HepG2 (cell line): ENCODE data around the gene ADAM10. TPM values are rescaled to one million over a fixed set of nuclear protein-coding genes. Genes with fewer than 3 reads are reported as not detected.

Source experiments
- ATAC-seq: fragments of 200-7000 bp; cut with Tn5 transposase; 3 replicates; pipeline ENCODE4 v1.9.1; 2020; ENCODE audit warnings: mild to moderate bottlenecking, moderate library complexity
- BruUV-seq: library from RNA; stranded (reverse); fragments of 400-500 nt; replicated peaks from 2 replicates; lab custom pipeline; 2021; lab: Mats Ljungman, UMichigan
- CTCF ChIA-PET: fragments of 300-600 bp; formaldehyde crosslinking; extraction: SDS; loops from one replicate; lab custom pipeline; 2021; ENCODE audit warnings: low total read pairs, inconsistent platforms, low intra/inter-chr PET ratio; lab: Yijun Ruan, JAX
- POLR2A ChIA-PET: fragments of 350-600 bp; sonication (Branson Sonifier 250); formaldehyde crosslinking; loops from one replicate; lab custom pipeline; 2020; ENCODE audit warnings: antibody characterized with exemption, inconsistent platforms; lab: Yijun Ruan, JAX
- DNase-seq: peaks from one replicate; pipeline ENCODE4 v3.0.0-alpha.2; 2015; ENCODE audit warnings: low spot score
- FAIRE-seq: peaks from 3 replicates; lab custom pipeline; 2011; peaks lifted over from hg19 to GRCh38; lab: Jason Lieb, UNC
- H2AFZ ChIP-seq: one replicate; pipeline ENCODE4 v1.6.1; 2011; ENCODE audit warnings: low read length, inconsistent platforms
- H3K27ac ChIP-seq: fragments of 300-600 bp; 3 replicates; pipeline ENCODE4 v1.8.0; 2011; ENCODE audit warnings: mixed run types, mild to moderate bottlenecking, mixed read lengths, low read length, inconsistent platforms; ENCODE audit not compliant: insufficient read depth; ENCODE audit errors: extremely low read length
- H3K27me3 ChIP-seq, 2 experiments: fragments of 200-600 bp in 1 of 2; 2 replicates in 1 of 2; 3 replicates in 1 of 2; pipeline versions ENCODE4 v1.6.0 to v1.8.0; 2011; ENCODE audit warnings: low read length in 2 of 2, mild to moderate bottlenecking in 2 of 2, moderate library complexity in 2 of 2, inconsistent platforms in 1 of 2; ENCODE audit not compliant: insufficient read depth in 2 of 2, control insufficient read depth in 1 of 2
- H3K36me3 ChIP-seq, 2 experiments: fragments of 200-600 bp in 1 of 2; replicated peaks in 1 of 2; 2 replicates in 1 of 2; 3 replicates in 1 of 2; pipeline versions ENCODE4 v1.5.1 to v1.8.0; 2011; ENCODE audit warnings: low read length in 2 of 2, inconsistent platforms in 1 of 2; ENCODE audit not compliant: insufficient read depth in 2 of 2, control insufficient read depth in 1 of 2
- H3K4me1 ChIP-seq: 2 replicates; pipeline ENCODE4 v1.5.1; 2012; ENCODE audit warnings: low read length, inconsistent platforms; ENCODE audit not compliant: insufficient read depth
- H3K4me2 ChIP-seq: 2 replicates; pipeline ENCODE4 v1.6.0; 2011; ENCODE audit warnings: low read depth, low read length, inconsistent platforms
- H3K4me3 ChIP-seq, 3 experiments: fragments of 200-600 bp in 1 of 3; sonication (generic), shearing (Covaris generic) in 1 of 3; replicated peaks in 1 of 3; 2 replicates each; pipeline ENCODE4 v1.5.1; 2011 to 2016; ENCODE audit warnings: low read length in 3 of 3, inconsistent platforms in 2 of 3, low read depth in 2 of 3, mild to moderate bottlenecking in 2 of 3, control low read depth in 1 of 3, mixed read lengths in 1 of 3; ENCODE audit not compliant: insufficient read depth in 1 of 3
- H3K79me2 ChIP-seq: one replicate; pipeline ENCODE4 v1.6.1; 2011; ENCODE audit warnings: low read length, inconsistent platforms; ENCODE audit not compliant: insufficient read depth
- H3K9ac ChIP-seq: 2 replicates; pipeline ENCODE4 v1.6.0; 2011; ENCODE audit warnings: mild to moderate bottlenecking, low read depth, low read length, inconsistent platforms; ENCODE audit not compliant: insufficient read depth
- H3K9me3 ChIP-seq: 2 replicates; pipeline ENCODE4 v1.5.1; 2012; ENCODE audit warnings: mild to moderate bottlenecking, low read length
- H4K20me1 ChIP-seq: 2 replicates; pipeline ENCODE4 v1.6.0; 2011; ENCODE audit warnings: inconsistent platforms, mild to moderate bottlenecking, low read length, moderate library complexity; ENCODE audit not compliant: insufficient read depth
- ATAD3A ChIP-seq: sonication (generic); formaldehyde crosslinking; IDR thresholded peaks from 2 replicates; pipeline ENCODE4 v1.4.0; 2020; ENCODE audit warnings: missing genetic modification reagents
- CEBPB ChIP-seq: IDR thresholded peaks from 2 replicates; pipeline ENCODE4 v1.6.1; 2011; ENCODE audit warnings: low read depth, low read length, improper control_type of control experiment, borderline replicate concordance
- CHD4 ChIP-seq: fragments of 200-600 bp; sonication (generic); IDR thresholded peaks from 2 replicates; pipeline ENCODE4 v1.7.0; 2017; ENCODE audit warnings: mild to moderate bottlenecking, low read length, borderline replicate concordance
- DMAP1 ChIP-seq: IDR thresholded peaks from 2 replicates; pipeline ENCODE4 v1.6.1; 2016
- FOXA1 ChIP-seq, 2 experiments: fragments of 450-650 bp in 1 of 2; sonication (generic) in 1 of 2; formaldehyde crosslinking in 1 of 2; IDR thresholded peaks; 2 replicates each; pipeline versions ENCODE4 v1.4.0 to v1.6.1; 2016 to 2020; ENCODE audit warnings: missing genetic modification reagents in 1 of 2
- HNF4A ChIP-seq: sonication (generic); formaldehyde crosslinking; IDR thresholded peaks from 2 replicates; pipeline ENCODE4 v1.4.0; 2020; ENCODE audit warnings: missing genetic modification reagents
- KMT2B ChIP-seq: IDR thresholded peaks from 2 replicates; pipeline ENCODE4 v1.6.1; 2016; ENCODE audit warnings: missing genetic modification reagents, missing compliant biosample characterization
- NFIB ChIP-seq: sonication (generic); formaldehyde crosslinking; IDR thresholded peaks from 2 replicates; pipeline ENCODE4 v1.9.0; 2021; ENCODE audit warnings: missing genetic modification reagents, mild to moderate bottlenecking, borderline replicate concordance
- SP140L ChIP-seq: sonication (generic); formaldehyde crosslinking; IDR thresholded peaks from 2 replicates; pipeline ENCODE4 v1.4.0; 2020; ENCODE audit warnings: missing genetic modification reagents, borderline replicate concordance
- SUZ12 ChIP-seq: fragments of 150-350 bp; IDR thresholded peaks from 2 replicates; pipeline ENCODE4 v1.6.1; 2014; ENCODE audit warnings: low read depth, low read length
- TFE3 ChIP-seq: IDR thresholded peaks from 2 replicates; pipeline ENCODE4 v1.6.1; 2016
- XBP1 ChIP-seq: sonication (generic); formaldehyde crosslinking; IDR thresholded peaks from 2 replicates; pipeline ENCODE4 v1.5.0; 2020; ENCODE audit warnings: missing genetic modification reagents
- ZNF124 ChIP-seq: sonication (generic); formaldehyde crosslinking; IDR thresholded peaks from 2 replicates; pipeline ENCODE4 v1.4.0; 2020; ENCODE audit warnings: missing genetic modification reagents
- ZNF253 ChIP-seq: sonication (generic); formaldehyde crosslinking; IDR thresholded peaks from 2 replicates; pipeline ENCODE4 v1.8.0; 2022; ENCODE audit warnings: mild to moderate bottlenecking, missing genetic modification reagents, borderline replicate concordance
- ZSCAN5A ChIP-seq: sonication (generic); formaldehyde crosslinking; IDR thresholded peaks from 2 replicates; pipeline ENCODE4 v1.8.0; 2022; ENCODE audit warnings: mild to moderate bottlenecking, missing genetic modification reagents, borderline replicate concordance
- WGBS: methylation state at CpG from one replicate; pipeline ENCODE4 v1.1.6; 2017; ENCODE audit warnings: low lambda C conversion rate; 5-methylcytosine and 5-hydroxymethylcytosine counted together
- in situ Hi-C: cut with HindIII; loops from 2 replicates; pipeline ENCODE4 v1.10.0; 2017; ENCODE audit warnings: low pct_unique_long_range_greater_than_20kb; ENCODE audit not compliant: extremely low pct_ligation_motif_present
- intact Hi-C: fragments of 100-400 bp; cut with micrococcal nuclease; formaldehyde crosslinking; loops from one replicate; pipeline ENCODE4 v1.10.0; 2022; ENCODE audit not compliant: unreplicated experiment
- polyA plus RNA-seq, 8 experiments: library from polyadenylated mRNA; depleted of rRNA in 3 of 8; stranded (reverse) in 7 of 8; unstranded in 1 of 8; fragments of >200 nt; fragmentation: Illumina TruSeq in 4 of 8; extraction: Trizol in 4 of 8; gene quantifications; 2 replicates each; pipeline versions ENCODE4 v1.2.1 to v1.2.3, GENCODE V29; 2011 to 2016; ENCODE audit warnings: low read depth in 4 of 8, missing spikeins in 1 of 8, mixed read lengths in 1 of 8; ENCODE audit not compliant: insufficient read depth in 1 of 8
- total RNA-seq, 5 experiments: library from RNA; depleted of rRNA; stranded (reverse); fragments of >200 nt; fragmentation: Illumina TruSeq; extraction: Trizol; gene quantifications; 2 replicates each; pipeline ENCODE4 v1.2.3, GENCODE V29; 2016; ENCODE audit warnings: low read depth in 1 of 5
- TF ChIP-seq, protein P1 (sequence below): sonication (generic); formaldehyde crosslinking; IDR thresholded peaks from 2 replicates; pipeline ENCODE4 v1.5.0; 2020; ENCODE audit warnings: missing genetic modification reagents, mild to moderate bottlenecking, borderline replicate concordance
- TF ChIP-seq, protein P2 (sequence below): sonication (generic); formaldehyde crosslinking; conservative IDR thresholded peaks from 2 replicates; pipeline ENCODE4 v1.5.0; 2020; ENCODE audit warnings: missing genetic modification reagents
- TF ChIP-seq, protein P3 (sequence below), 2 experiments: sonication (generic) in 1 of 2; formaldehyde crosslinking in 1 of 2; IDR thresholded peaks; 2 replicates each; pipeline versions ENCODE4 v1.4.0 to v1.6.1; 2018 to 2020; ENCODE audit warnings: missing genetic modification reagents in 2 of 2, borderline replicate concordance in 1 of 2, low read depth in 1 of 2, mild to moderate bottlenecking in 1 of 2, missing biosample characterization in 1 of 2

Gene ADAM10
- total and polyA plus RNA-seq, 2 of the 13 experiments (the other 11 are each of a cell fraction or from before 2014, with no cell fraction given) = 92.7 to 125 TPM

DNA sequence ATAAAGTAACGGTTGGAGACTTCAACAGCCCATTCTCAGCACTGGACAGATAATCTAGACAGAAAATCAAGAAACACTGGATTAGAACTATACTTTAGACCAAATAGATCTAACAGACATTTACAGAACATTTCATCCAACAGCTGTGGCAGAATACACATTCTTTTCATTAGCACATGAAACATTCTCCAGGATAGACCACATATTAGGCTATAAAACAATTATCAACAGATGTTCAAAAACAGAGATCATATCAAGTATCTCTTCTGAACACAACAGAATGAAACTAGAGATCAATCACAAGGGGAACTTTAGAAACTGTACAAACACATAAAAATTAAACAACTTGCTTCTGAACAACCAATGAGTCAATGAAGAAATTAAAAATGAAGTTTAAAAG is 133.3 kb downstream of the ADAM10 start:
- Histone ChIP-seq H3K27ac (no peak overlapping the region), H3K36me3 (peaks cover 3 to 54% of the 10 kb centered on the region in 2 experiments; a peak in 4 of 5 replicates), H3K4me1 (no peaks in the 10 kb centered on the region), H3K9me3 (peaks cover 8% of the 10 kb centered on the region), H2AFZ (no peak overlapping the region), H3K4me3 (no peak overlapping the region), H3K27me3 (no peaks in the 10 kb centered on the region), H3K79me2 (no peaks in the 10 kb centered on the region), H3K4me2 (no peak overlapping the region), H4K20me1 (no peaks in the 10 kb centered on the region), H3K9ac (no peak overlapping the region)
- no peak for TF ChIP-seq CHD4
- no peak for TF ChIP-seq ZNF253
- TF ChIP-seq, protein P1, sequence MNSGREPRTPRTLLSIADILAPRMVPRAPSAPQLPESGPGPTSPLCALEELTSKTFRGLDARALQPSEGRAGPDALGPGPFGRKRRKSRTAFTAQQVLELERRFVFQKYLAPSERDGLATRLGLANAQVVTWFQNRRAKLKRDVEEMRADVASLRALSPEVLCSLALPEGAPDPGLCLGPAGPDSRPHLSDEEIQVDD = no peak
- TF ChIP-seq FOXA1 (IDR thresholded peaks at IDR 0.05) = no peak
- TF ChIP-seq FOXA1 (CRISPR knock-in tag; IDR thresholded peaks at IDR 0.05) = no peak
- TF ChIP-seq NFIB (CRISPR knock-in tag) = no peak
- TF ChIP-seq HNF4A = no peak
- TF ChIP-seq CEBPB = no peak
- TF ChIP-seq, protein P2, sequence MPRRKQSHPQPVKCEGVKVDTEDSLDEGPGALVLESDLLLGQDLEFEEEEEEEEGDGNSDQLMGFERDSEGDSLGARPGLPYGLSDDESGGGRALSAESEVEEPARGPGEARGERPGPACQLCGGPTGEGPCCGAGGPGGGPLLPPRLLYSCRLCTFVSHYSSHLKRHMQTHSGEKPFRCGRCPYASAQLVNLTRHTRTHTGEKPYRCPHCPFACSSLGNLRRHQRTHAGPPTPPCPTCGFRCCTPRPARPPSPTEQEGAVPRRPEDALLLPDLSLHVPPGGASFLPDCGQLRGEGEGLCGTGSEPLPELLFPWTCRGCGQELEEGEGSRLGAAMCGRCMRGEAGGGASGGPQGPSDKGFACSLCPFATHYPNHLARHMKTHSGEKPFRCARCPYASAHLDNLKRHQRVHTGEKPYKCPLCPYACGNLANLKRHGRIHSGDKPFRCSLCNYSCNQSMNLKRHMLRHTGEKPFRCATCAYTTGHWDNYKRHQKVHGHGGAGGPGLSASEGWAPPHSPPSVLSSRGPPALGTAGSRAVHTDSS (CRISPR knock-in tag) = no peak
- no peak for TF ChIP-seq TFE3 (CRISPR knock-in tag)
- TF ChIP-seq ZNF124 (CRISPR knock-in tag) = no peak
- TF ChIP-seq SUZ12 = no peak
- TF ChIP-seq DMAP1 (CRISPR knock-in tag) = no peak
- TF ChIP-seq KMT2B = no peak
- TF ChIP-seq, protein P3, sequence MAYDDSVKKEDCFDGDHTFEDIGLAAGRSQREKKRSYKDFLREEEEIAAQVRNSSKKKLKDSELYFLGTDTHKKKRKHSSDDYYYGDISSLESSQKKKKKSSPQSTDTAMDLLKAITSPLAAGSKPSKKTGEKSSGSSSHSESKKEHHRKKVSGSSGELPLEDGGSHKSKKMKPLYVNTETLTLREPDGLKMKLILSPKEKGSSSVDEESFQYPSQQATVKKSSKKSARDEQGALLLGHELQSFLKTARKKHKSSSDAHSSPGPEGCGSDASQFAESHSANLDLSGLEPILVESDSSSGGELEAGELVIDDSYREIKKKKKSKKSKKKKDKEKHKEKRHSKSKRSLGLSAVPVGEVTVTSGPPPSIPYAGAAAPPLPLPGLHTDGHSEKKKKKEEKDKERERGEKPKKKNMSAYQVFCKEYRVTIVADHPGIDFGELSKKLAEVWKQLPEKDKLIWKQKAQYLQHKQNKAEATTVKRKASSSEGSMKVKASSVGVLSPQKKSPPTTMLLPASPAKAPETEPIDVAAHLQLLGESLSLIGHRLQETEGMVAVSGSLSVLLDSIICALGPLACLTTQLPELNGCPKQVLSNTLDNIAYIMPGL (CRISPR knock-in tag; IDR thresholded peaks at IDR 0.05; ENCODE audit: borderline replicate concordance in 1 of 2, low read depth in 1 of 2) = no peak
- no peak for TF ChIP-seq SP140L (CRISPR knock-in tag)
- TF ChIP-seq XBP1 (CRISPR knock-in tag) = no peak
- no peak for TF ChIP-seq ZSCAN5A (CRISPR knock-in tag)
- no peak for TF ChIP-seq ATAD3A (CRISPR knock-in tag)
- ChIA-PET CTCF (no interaction called here), POLR2A (interaction anchor here (1.2 kb wide), 1 partner anchor 155 kb away, joined by 4 read pairs; the partner anchor contains the start of gene MINDY2)
- ATAC-seq (no peak), FAIRE-seq (no peak), DNase-seq (no peak)
- in situ Hi-C loops = no loop called here
- intact Hi-C loops = no loop called here
- 100% methylated on average over 1 of the region's 1 CpG for WGBS
- BruUV-seq = no TSS peak
